Fibroblast of upper back skin (primary cell): ENCODE results near the gene RAPH1.
"Not testable (repeated sequence)": the region's sequence is repeated elsewhere in the genome, so short reads cannot be mapped to it uniquely, and the experiment has no call there.

ENCODE experiments used
- DNase-seq: peaks from one replicate; pipeline ENCODE4 v3.0.0-alpha.2; 2013

RAPH1 gene

DNA sequence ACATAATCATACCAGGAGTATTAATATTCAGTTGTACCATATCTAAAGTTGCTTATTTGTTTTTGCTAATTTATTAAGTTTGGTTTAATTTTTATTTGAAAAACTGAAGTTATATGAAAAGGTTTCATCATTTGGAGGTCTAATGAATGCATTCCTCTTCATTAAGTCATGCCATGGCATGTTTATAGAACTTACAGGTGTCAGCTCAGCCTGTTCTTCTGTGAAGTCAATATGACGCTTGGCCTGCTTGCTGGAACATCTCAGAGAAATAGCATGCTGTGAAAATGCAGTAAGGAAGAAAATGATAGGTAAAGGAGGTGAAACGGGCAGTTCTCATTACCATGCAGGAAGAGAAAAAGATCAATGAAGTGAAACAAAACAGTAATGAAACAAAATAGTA is 58.2 kb downstream of the RAPH1 start:
- no peak for DNase-seq

DNA sequence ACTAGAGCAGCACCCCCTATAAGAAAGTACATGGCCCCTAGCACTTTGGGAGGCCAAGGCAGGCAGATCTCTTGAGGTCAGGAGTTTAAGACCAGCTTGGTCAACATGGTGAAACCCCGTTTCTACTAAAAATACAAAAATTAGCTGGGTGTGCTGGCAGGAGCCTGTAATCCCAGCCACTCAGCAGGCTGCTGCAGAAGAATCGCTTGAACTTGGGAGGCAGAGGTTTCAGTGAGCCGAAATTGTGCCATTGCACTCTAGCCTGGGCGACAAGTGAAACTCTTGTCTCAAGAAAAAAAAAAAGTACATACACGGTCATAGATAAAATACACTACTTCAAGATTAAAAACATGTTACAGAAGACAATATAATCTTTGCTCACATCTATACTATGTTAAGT is 63.8 kb downstream of the RAPH1 start:
- DNase-seq: no peak

- no peak for DNase-seq
Observed at GRCh38 chr2:203470371-203470770, 64.7 kb downstream of the RAPH1 start.

DNA sequence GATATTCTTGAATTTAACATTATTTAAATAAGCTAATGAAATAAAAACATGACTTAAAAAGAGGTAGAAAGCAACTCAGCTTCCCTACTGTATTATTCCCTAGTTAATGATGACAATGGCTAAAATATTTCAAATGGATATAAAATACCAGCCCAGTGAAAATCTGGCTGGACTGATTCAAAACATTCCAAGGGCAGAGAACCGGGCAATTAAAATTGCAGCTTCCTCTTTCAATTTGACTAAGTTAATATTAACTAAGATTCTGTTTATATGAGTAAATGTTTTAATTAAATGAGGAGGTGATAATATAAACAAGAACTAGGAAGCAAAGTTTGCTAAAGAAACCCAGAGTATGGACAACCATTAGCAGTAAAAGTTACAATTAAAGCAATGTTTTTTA is 65.6 kb downstream of the RAPH1 start:
- no peak for DNase-seq

- DNase-seq: peak; percentile 79
Observed at GRCh38 chr2:203463266-203463678, 71.8 kb downstream of the RAPH1 start.

DNA sequence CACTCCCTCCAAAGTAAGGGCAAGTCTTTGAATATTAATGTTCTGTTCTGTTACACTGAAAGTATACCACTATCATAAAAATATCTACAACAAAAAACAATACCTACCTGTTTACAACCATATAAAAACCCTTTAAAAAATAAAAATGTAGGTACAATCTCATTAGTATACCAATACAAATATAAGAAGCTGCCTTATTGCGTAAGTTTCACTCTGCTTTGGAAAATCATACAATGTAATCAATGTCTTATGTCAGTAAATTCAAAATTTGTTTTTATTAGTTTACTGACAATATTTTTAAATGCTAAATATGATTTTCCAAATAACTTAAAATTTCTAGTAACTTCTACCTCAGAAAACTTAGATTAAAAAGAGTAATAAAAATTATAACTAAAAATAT is 72.8 kb downstream of the RAPH1 start:
- DNase-seq: no peak

DNA sequence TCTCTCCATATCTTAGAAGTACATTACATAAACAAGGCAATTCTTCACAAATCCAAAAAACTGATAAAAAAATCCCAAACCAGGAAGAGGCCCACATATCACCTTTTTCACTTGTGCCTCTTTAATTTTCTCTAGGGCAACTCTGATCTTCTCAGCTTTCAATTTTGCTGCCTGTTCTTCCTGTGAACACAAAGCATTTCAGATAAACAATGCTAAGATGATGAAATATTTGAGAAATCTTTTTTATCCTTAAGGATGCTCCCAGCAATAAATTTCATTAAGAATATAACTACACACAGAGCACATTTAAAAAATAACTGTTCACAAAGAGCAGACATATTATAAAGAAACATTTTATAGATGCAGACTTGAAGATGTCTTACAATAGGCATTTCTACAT is 73.4 kb downstream of the RAPH1 start:
- DNase-seq: peak; percentile 24

GRCh38 chr2:203455209-203455608 is 79.9 kb downstream of the RAPH1 start:
- DNase-seq: no peak

DNA sequence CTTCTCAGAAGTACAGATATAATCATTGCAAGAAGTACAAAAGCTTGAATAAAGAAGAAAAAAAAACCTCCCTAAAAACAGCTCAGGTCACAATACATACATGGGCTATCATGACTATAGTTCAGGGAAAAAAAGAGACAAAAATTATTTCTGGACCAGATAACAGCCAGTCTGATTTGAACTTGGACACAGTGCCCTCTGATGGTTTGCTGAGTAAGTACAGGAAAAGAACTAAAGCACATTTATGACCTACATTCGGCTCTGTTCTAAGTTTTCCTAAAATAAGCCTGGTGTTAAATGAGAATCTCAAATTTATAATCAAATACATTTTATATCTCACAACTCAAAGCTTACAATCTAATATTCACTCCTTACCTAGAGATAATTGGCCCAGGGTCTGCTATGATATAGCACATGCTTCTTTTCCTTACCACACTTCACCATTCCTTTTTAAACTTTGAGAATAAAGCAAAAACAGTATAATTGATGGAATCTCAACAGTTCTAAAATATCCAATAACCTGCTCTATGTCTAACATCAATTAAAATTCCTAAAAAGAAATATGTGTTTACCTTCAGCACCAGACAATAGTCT is 81.1 kb downstream of the RAPH1 start:
- peak; percentile 53 for DNase-seq

- peak; percentile 22 for DNase-seq
Observed at GRCh38 chr2:203451689-203452088, 83.4 kb downstream of the RAPH1 start.

DNA sequence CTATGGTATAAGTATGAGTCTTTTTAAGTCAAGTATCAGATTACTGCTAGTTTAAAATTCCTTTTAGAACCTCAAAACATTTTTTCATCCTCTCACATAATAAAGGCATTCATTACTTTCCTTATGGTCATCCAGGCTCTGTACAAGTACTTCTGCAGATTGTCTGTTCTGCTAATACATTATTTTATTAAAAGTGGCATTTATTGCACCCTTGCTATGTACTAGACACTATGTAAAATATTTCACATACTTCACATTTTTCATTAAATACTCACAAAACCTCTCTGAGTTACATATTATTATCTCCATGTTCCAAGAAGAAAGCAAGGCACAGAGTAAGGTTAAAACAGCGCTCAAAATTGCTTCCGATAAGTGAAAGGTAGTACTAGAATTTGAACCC is 84.1 kb downstream of the RAPH1 start:
- DNase-seq: peak; percentile 70

DNA sequence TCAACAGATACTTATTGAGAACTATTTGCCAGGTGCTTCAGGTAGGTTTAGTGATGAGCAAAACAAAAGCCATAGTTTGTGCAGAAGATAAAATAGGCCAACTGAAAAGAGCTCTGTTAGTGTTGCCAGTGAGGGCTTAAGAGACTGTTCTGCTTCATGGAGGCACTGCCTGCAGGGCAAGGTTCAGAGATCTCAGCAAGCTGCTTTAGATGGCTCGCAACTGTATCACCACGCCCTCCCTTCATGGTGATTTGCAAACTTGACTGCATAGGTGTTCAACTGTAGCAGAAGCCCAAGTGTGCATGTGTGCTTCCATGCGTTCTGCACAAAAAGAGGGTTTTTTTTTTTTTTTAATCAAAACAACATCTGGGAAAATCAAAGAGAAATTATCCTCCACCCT is 84.5 kb downstream of the RAPH1 start:
- DNase-seq: no peak

- DNase-seq: no peak
Observed at GRCh38 chr2:203446780-203447179, 88.3 kb downstream of the RAPH1 start.

GRCh38 chr2:203446071-203446481 is 89.0 kb downstream of the RAPH1 start:
- peak; percentile 55 for DNase-seq

DNA sequence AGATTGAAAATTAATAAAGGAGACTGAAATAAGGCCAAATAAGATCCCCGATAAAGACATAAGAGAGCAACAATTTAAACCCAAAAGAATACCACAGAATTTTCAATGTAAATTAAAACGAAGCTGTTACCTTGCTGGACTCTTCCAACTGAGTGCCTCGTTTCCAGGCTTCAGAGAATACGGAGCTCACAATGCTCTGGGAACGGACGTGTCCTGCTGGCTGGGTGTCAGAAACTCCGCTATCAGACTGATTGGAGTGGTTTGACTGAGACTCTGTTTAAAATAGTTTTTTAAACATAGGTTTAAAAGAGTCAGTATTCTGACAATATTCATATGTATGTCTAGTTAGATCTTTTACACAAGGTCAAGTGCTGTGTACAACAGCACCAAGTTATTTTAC is 90.4 kb downstream of the RAPH1 start:
- no peak for DNase-seq

- DNase-seq: no peak
Observed at GRCh38 chr2:203442463-203442862, 92.6 kb downstream of the RAPH1 start.

DNA sequence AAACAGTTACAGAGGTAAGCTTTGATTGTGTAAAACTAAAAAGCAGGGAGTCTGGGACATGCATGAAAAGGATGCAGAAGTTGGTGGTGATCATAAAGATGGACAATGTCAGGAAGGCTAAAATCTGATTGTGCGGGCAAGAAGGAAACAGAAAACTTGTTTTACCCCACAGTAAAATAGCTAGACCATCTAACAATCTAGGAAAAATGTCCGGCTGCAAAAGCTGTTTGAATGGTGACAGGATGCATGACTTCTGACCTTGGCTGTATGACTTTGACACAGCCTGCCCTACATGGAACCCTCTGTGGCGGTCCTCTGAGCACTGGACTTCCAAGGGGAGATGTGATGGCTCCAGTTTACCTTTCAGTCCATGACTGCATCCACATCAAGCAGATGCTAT is 93.6 kb downstream of the RAPH1 start:
- no peak for DNase-seq

DNA sequence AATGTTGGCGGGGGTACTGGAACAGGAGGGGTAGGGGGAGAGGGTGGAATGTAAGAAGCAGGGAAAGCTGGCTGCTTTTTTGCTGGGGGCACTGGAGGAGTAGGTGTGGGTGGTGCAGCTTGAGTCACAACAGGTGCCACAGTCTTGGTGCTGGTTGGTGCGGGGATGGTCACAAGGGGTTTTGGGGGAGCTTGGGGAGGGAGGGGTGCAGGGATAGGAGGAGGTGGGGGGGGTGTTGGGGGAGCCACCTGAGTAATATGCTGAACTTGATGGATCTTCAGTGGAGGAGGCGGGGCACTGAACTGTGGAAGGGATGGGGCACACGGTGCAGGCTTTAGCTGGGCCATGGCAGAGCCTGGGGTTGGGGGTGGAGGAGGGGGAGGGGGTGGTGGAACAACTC is 94.4 kb downstream of the RAPH1 start:
- DNase-seq: no peak

GRCh38 chr2:203438528-203438927 is 96.6 kb downstream of the RAPH1 start:
- no peak for DNase-seq

GRCh38 chr2:203437511-203437910 is 97.6 kb downstream of the RAPH1 start:
- no peak for DNase-seq

DNA sequence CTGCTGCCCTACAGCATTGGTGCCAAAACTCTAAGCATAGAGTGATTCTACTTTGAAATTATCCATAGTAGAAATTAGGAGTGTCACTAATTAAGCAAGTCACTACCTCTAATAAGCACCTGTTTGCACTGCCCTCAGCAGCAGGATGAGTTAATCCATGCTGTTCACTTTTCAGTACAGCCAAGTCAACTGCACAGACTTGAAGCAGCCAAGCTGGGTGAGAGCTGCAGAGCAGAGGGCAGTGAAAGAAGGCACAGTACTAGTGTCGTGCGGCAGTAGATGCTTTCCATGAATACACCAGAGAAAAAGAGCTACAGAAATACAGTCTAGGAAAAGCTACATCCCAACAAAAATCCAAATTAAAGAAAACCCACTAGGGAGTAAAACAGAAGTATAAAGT is 98.6 kb downstream of the RAPH1 start:
- DNase-seq: no peak

GRCh38 chr2:203432811-203433210 is 102.3 kb downstream of the RAPH1 start:
- no peak for DNase-seq

DNA sequence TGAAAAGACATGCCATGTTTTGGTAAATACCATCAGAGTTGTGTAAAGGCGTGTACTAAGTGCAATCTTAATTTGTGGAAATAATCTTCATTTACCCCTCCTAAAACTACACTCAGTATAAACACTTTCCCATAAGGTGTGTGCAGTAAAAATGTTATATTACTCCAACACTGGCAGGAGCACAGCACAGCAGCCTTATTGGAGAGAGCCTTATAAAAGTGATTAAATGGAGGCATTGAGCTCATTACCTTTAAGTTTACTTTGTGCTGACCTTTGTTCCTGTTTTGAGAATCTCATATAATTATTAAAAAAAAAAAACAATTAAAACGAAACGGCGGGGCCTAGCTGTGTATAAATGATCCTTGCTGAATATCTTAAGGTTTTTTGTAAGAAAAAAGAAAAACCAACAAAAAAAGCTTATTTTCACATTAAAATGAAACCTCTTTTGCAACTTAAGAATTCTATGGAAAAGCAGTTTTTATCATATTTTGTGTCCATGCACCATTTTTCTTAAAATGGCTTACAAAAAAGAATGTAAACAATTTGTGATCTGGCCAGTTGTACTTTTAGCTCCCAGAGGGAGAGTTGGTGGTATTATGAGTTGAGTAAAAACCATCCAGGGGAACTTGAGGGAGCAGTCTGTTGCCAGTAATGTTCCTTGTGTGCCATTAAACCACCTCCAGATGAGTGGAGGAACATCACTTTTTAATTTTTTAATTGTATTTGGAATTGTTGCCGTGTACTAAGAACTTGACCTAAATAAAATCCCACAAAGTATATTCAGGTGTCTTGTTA is 103.5 kb downstream of the RAPH1 start:
- DNase-seq: no peak

DNA sequence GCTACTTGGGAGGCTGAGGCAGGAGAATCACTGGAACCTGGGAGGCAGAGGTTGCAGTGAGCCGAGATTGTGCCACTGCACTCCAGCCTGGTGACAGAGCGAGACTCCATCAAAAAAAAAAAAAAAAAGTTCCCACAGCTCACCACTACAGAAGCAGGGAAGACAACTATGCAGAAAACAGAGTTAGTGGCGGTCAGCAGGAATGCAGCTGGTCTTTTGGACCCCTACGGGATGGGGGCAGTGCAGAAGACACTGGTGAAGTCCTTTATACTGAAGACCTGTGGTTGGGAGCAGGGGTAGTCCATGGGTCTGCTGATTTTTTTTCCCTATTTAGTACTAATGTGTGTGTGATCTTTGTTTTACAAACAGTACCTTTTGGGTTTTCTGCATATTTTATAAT is 105.5 kb downstream of the RAPH1 start:
- DNase-seq: not testable (repeated sequence)

GRCh38 chr2:203427061-203427460 is 108.0 kb downstream of the RAPH1 start:
- DNase-seq: peak; percentile 72
